Osteocyte (in vitro differentiated cells): Measurements from ENCODE around the gene STAP2. TPM values are rescaled to one million over a fixed set of nuclear protein-coding genes. Genes with fewer than 3 reads are reported as not detected.

Experiments
- DNase-seq: peaks from one replicate; pipeline ENCODE4 v3.0.0; 2021; ENCODE audit warnings: mixed read lengths; ENCODE audit not compliant: unreplicated experiment; ENCODE audit errors: extremely low spot score
- H3K27ac Mint-ChIP-seq: one replicate; pipeline ENCODE4 v1.8.0; 2021; ENCODE audit warnings: mild to moderate bottlenecking, mixed read lengths; ENCODE audit not compliant: unreplicated experiment
- H3K27me3 Mint-ChIP-seq: one replicate; pipeline ENCODE4 v1.8.0; 2021; ENCODE audit warnings: mixed read lengths; ENCODE audit not compliant: unreplicated experiment
- H3K36me3 Mint-ChIP-seq: one replicate; pipeline ENCODE4 v1.8.0; 2021; ENCODE audit warnings: mixed read lengths; ENCODE audit not compliant: unreplicated experiment
- H3K4me1 Mint-ChIP-seq: one replicate; pipeline ENCODE4 v1.8.0; 2021; ENCODE audit warnings: mixed read lengths; ENCODE audit not compliant: unreplicated experiment
- H3K4me3 Mint-ChIP-seq: one replicate; pipeline ENCODE4 v1.8.0; 2021; ENCODE audit warnings: mild to moderate bottlenecking, moderate library complexity, mixed read lengths; ENCODE audit not compliant: unreplicated experiment
- H3K9me3 Mint-ChIP-seq: one replicate; pipeline ENCODE4 v1.8.0; 2021; ENCODE audit warnings: mixed read lengths; ENCODE audit not compliant: unreplicated experiment
- total RNA-seq: library from RNA; stranded (reverse); gene quantifications from 2 replicates; pipeline ENCODE4 v1.2.1, GENCODE V29; 2021
- TF ChIP-seq, protein P1 (sequence below): fragments of 200-600 bp; sonication (generic); IDR thresholded peaks from 2 replicates; pipeline ENCODE4 v1.5.0; 2021; ENCODE audit warnings: antibody characterized with exemption, mild to moderate bottlenecking, moderate library complexity

Gene STAP2
- total RNA-seq, 1 donor from 2014 or later, result 2.7 TPM

DNA sequence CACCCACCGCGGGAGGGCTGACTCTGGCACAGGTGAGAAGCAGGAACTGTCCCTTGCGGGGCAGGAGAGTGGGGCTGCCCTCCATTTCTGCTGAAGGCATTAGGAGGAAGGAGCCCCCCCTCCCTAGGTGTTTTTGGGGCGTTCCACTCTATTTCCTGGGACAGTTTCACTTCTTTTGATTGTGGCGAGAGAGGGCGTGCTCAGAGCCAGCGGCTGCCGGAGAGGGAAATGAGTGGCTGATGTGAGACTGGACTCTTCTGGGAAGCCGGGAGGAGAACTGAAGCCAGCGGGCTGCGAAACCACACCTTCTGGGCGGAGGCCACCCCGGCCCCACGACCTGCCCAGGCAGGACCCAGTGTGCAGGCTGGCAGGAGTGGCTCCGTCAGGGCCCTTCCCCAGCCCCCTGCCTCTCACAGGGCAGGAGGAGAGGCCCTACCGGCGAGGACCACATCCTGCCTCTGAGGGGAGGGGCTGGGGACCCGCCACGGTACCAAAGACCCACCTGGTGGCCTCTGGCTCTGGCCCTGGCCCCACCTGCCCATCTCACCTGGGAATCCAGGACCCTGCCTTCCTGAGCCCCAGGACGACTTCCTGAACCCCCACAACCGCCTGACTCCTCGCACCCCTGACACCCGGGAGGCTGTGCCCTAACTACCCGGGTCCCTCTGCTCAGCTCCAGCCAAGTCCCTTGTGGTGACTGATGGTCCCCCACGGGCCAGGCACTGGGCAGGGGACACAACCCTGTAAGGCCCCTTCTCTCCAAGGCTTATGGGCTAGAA lies 30.7 kb upstream of the STAP2 start:
- Mint-ChIP-seq H3K27ac (peak overlapping the region; percentile 62), H3K27me3 (no peaks in the 10 kb centered on the region), H3K36me3 (peaks cover 2% of the 10 kb centered on the region), H3K4me3 (no peak overlapping the region), H3K9me3 (no peaks in the 10 kb centered on the region), H3K4me1 (peaks cover 61% of the 10 kb centered on the region)
- TF ChIP-seq, protein P1, sequence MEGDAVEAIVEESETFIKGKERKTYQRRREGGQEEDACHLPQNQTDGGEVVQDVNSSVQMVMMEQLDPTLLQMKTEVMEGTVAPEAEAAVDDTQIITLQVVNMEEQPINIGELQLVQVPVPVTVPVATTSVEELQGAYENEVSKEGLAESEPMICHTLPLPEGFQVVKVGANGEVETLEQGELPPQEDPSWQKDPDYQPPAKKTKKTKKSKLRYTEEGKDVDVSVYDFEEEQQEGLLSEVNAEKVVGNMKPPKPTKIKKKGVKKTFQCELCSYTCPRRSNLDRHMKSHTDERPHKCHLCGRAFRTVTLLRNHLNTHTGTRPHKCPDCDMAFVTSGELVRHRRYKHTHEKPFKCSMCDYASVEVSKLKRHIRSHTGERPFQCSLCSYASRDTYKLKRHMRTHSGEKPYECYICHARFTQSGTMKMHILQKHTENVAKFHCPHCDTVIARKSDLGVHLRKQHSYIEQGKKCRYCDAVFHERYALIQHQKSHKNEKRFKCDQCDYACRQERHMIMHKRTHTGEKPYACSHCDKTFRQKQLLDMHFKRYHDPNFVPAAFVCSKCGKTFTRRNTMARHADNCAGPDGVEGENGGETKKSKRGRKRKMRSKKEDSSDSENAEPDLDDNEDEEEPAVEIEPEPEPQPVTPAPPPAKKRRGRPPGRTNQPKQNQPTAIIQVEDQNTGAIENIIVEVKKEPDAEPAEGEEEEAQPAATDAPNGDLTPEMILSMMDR, result no peak
- DNase-seq, result no peak

DNA sequence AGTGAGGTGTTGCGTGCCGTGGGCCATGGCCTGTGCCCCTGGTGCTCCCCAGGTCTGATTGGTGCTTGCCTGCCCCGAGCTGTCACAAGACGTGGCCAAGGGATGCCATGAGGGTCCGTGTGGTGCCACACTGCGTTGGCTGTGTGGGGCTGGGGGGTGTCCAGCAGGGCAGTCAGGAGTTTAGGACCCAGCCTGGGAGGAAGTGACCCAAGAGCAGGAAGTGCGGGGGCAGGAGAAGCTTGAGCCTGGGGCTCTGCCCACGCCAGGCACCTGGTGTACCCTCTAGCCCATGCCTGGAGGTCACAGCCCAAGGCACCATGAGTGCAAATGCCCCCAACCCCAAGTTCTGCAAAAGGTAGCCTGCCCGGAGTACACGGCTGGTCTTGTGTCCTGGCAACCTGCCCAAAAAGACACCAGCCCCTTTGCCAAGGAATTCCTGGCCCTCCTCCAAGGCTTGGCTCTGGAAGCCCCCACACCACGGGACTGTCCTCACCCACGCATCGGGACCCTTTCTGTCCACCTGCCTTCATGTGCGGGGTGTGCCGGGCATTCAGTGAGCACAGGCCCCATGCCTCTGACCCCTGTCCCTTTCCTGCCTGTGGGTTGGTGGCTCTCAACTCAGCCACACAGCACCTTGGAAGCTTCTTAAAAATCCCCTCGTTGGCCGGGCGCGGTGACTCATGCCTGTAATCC lies 29.6 kb upstream of the STAP2 start:
- no peaks in the 10 kb centered on the region for H3K9me3 Mint-ChIP-seq
- no peak for DNase-seq
- peak overlapping the region; percentile 62 for H3K27ac Mint-ChIP-seq
- TF ChIP-seq, protein P1, result no peak
- no peaks in the 10 kb centered on the region for H3K27me3 Mint-ChIP-seq
- H3K4me3 Mint-ChIP-seq, result no peak overlapping the region
- peaks cover 2% of the 10 kb centered on the region for H3K36me3 Mint-ChIP-seq
- H3K4me1 Mint-ChIP-seq, result peaks cover 52% of the 10 kb centered on the region

DNA sequence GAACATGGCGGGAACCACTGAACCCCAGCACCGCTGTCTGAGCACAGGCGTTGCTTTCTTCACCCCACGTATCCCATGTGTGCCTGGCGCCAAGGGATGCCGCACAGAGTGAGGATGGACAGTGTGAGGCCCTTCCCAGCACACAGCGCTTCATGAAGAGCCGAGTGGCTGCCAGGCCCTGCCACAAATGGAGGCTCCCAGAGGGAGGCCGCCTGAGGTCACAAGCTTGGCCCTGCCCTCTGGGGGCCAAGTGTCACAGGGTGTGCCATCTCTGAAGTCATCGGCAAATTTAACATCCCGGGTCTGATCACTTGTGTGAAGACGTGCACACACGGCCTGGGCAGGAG lies 29.1 kb upstream of the STAP2 start:
- Mint-ChIP-seq H3K36me3 (peaks cover 2% of the 10 kb centered on the region), H3K9me3 (no peaks in the 10 kb centered on the region), H3K27me3 (no peaks in the 10 kb centered on the region), H3K4me1 (peaks cover 47% of the 10 kb centered on the region), H3K27ac (no peak overlapping the region), H3K4me3 (no peak overlapping the region)
- TF ChIP-seq, protein P1, result no peak
- DNase-seq, result no peak

DNA sequence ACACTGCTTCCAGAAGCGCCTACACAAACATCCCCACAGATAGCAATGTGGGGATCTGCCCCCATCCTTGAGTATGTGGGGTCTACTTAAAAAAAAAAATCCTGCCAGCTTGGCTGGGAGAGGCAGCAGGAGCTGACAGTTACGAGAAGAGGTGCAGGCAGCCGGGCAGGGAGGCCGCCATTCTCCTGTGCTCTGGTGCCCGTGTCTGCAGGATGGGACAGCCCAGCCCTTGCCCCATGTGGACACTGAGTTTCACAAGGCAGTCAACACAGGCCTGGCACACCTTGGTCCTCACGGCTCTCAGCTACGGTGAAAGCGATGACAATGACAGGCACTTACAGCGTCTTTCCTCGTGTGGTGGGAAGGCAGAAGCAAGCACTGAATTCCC lies 28.7 kb upstream of the STAP2 start:
- no peaks in the 10 kb centered on the region for H3K27me3 Mint-ChIP-seq
- H3K27ac Mint-ChIP-seq, result no peak overlapping the region
- no peak overlapping the region for H3K4me3 Mint-ChIP-seq
- no peak for DNase-seq
- peaks cover 43% of the 10 kb centered on the region for H3K4me1 Mint-ChIP-seq
- TF ChIP-seq, protein P1, result no peak
- peaks cover 2% of the 10 kb centered on the region for H3K36me3 Mint-ChIP-seq
- no peaks in the 10 kb centered on the region for H3K9me3 Mint-ChIP-seq

DNA sequence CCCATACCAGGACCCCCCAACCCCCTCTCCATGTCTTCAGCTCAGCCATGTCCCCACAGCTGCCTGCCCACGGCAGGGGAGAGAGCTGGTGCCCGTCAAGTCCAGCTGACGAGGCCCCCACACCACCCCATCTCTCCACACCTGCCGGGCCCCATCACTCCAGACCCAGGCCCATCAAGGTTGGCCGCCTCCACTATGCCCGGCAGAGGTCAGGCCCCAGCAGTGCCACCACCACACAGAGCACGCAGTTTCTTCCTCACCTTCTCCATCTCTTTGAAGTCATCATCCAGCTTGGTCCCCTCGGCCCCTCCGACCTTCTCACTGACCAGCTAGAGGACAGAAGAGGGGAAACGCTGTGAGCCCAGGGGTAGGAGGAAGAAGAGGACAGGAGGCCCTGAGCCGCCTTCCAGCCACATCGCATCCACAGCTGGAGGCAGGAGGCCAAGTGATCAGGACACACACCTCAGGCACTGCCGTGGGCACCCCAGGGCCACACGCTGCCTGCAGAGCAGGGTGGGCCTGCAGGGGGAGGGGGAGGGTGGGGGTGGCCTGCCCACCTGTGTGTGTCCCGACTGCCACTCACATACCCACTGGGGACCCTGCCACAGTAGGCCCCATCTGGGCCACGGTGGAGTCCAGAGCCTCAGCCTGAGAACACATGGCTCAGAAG lies 28.2 kb upstream of the STAP2 start:
- TF ChIP-seq, protein P1, result no peak
- Mint-ChIP-seq H3K9me3 (no peaks in the 10 kb centered on the region), H3K4me3 (no peak overlapping the region), H3K4me1 (peaks cover 40% of the 10 kb centered on the region), H3K27ac (peak overlapping the region; percentile 52), H3K27me3 (no peaks in the 10 kb centered on the region), H3K36me3 (peaks cover 5% of the 10 kb centered on the region)
- no peak for DNase-seq
